NOMO-1 treated with DMSO at 0.1 percent for 48 hours (cell line): ENCODE measurements around the gene AQP4.

ENCODE experiments used
- DNase-seq: peaks from one replicate; lab custom pipeline; 2025; ENCODE audit not compliant: unreplicated experiment; lab: John Stamatoyannopoulos, UW

The AQP4 gene

GRCh38 chr18:26865557-26865956 lies at the start of gene AQP4:
TSS of gene AQP4 (minus strand) at chr18:26865707. CDS start at chr18:26865689, 18 bp downstream.
- DNase-seq, result no peak

DNA sequence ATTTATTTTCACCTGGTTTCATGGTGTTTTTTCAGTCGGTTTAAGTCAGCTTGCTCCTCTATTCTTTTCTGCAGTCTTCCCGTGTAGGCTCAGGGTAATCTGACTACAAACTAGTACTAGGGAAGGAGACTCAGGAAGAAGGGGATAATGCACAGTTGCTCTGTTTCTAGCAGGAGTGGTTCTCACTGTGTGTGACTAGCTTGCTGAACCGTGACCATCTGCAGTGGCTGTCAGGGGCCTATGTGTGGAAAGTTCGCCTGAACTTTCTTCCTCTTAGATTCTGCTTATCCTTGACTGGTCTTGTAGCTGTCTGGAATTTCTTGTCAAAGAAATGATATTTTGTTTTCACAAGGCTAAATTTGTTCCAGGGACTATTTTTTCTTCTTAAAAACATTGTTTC lies 46.3 kb upstream of the AQP4 start:
- DNase-seq, result no peak

DNA sequence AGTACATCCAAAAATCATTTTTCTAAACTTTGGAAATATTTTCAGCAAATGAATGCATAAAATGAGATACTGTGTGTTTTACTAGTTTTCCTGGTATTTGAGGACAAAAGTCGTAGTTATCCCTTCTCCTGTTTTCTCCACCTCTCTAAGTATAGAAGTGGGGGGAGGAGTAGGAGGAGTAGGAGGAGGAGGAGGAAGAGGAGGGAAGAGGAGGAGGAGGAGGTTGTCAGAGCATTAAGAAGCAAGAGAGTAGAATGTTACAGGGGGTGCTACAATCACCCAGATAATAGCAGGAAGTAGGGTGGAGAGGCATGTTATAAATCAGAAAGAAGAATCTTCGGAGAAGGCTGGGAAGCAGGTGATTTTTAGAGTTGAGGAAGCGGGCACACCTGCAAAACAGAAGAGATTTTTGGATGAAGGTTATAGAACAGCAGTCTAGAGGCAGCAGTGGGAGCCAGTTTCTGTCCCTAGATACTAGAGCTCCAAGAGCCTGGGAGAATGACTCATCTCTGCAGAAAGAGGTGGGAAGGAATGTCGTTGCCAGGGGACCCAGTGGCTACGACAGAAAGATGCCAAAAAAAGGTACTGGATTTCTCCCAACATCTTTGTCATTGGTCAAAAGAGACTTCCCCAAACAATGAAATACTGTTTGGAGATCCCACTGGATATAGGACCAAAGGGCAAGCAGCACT lies 44.2 kb upstream of the AQP4 start:
- DNase-seq, result no peak

DNA sequence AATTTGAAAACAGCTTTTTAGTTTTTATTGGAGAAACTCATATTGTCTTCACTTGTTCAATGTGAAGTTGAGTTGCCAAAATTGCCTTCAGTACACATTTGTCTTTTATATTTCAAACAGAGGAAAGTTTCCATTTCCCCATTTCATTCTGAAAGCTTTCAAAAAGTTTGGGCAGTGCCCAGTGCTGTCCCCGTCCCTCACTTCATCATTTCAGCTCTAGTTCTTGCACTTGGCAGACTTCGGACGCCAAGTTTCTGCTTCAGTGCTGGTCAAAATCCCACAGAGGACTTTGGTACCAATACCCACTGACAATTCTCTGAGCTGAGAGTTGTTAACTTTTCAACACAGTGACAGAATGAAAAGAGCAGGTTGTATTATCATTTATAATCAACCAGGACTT lies 43.4 kb upstream of the AQP4 start:
- DNase-seq, result no peak

DNA sequence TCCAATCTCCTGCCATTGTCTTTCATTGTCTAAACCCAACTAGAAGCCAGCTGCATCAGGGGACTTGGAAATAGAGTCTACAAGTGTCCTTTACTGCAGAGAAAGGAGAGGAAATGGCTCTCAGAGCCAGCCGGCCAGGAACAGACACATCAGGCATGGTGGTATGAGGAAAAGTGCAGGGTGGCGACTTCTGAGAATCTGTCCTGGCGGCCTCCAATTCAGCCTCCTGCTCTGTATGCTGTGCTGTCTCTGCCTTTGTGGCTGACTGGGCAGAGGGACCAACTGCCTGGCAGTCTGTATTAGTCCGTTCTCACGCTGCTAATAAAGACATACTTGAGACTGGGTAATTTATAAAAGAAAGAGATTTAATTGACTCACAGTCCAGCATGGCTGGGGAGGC lies 36.8 kb upstream of the AQP4 start:
- DNase-seq, result no peak

GRCh38 chr18:26901020-26901419 lies 35.5 kb upstream of the AQP4 start:
- DNase-seq, result no peak

DNA sequence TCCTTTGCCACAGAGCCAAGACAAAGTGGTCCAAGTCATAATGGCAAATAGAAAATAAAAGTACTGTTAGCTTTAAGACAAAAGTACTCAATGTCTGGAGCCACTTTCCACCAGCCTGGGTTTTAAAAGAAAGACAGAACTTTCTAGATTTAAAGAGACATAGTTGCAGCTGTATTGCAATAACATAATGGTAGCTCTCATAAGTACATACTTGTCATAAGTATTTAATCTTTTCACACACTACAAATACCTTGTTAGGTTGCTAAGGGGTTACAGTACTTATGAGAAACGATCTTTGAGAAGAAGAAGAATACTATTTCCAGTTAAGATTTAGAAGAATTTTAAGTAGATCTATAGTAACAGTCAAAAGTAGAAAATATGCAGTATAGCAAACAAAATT lies 28.9 kb upstream of the AQP4 start:
- no peak for DNase-seq

GRCh38 chr18:26893996-26894395 lies 28.5 kb upstream of the AQP4 start:
- no peak for DNase-seq

DNA sequence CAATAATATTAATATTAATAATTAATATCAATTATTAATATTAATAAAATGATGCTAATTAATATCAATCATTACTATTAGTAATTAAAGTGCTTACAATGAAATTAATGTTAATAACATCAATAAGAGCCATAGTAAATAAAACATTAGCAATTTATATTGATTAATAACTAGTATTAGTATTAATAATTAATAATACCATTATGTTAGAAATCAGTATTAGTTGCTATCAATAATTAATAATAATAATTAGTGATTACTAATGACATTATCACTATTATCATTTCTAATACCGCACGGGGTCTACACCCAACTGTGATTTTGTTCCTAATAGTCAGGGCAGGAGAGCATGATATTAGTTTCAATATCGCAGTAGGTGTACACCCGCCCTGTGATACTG lies 22.8 kb upstream of the AQP4 start:
- DNase-seq, result no peak

GRCh38 chr18:26875040-26875654 lies 9.6 kb upstream of the AQP4 start:
- DNase-seq, result peak; percentile 75

GRCh38 chr18:26874283-26874682 lies 8.8 kb upstream of the AQP4 start:
- DNase-seq, result peak; percentile 13

DNA sequence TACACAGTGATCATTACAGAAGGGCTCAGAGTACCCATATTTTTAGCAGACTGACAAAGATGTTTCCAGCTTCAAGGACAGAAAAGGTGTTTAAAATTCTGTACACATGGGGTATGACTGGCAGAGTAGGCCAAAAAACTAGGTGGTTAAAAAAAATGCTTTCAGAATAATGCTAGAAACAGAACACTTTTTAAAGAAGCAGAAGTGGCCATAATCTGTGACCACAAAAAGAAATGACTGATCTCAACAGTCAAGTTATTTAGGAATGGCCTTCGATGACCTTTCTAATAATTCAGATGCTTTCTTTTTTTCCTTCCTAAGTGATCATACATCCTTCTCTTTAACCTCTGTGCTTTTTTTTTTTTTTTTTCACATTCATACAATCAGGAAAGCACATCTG lies 4.1 kb upstream of the AQP4 start:
- peak; percentile 59 for DNase-seq

DNA sequence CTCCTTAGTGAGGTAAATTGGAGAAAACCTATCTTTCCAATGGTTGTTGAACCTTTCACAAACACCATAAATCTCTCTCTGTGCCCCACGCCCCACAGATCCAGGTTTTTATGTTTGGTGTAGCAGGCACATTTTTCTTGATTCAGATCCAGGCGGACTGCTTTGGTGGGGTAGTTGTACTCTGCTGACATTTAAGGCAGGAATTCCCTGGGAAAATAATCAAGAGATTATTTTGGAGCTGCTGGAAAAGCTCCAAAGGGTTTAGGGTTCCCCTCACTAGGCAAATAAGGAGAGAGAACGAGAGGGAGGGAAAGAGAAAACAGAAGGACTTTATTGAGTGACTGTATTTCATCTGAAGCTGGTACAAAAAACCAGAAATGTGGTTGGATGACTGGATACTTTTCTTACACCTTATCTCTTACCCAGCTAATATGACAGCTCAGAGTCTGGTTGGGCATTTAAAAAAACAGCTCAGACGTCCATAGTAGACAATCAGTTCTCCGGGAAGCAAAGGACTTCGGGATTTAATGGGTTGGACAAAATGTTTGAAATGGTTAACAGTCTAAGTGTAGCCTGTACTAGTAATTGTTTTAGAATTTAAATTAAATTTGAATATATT lies 3.6 kb upstream of the AQP4 start:
- DNase-seq, result no peak

- no peak for DNase-seq
Observed at GRCh38 chr18:26867471-26867870, 2.0 kb upstream of the AQP4 start.

DNA sequence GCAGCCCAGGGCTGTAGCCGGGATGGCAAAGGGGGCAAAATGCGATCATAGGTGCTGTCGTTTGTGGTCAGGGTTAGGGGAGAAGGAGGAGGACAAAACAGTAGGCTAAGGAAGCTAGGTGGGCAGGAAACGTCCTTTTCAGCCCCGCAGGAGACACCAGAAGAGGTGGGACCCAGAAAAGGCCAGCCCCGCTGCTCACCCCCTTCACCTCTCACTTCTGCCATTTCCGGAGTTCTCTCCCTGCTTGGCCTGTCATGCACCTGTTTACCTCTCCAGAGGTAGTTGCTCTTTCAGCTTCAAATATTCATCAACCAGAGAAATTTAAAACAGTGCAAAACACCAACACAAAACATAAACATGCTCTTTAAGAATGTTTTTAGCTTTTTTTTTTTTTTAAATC lies 849 bp downstream of the AQP4 start:
- no peak for DNase-seq

- peak; percentile 6 for DNase-seq
Observed at GRCh38 chr18:26863921-26864497, 1.5 kb downstream of the AQP4 start.

DNA sequence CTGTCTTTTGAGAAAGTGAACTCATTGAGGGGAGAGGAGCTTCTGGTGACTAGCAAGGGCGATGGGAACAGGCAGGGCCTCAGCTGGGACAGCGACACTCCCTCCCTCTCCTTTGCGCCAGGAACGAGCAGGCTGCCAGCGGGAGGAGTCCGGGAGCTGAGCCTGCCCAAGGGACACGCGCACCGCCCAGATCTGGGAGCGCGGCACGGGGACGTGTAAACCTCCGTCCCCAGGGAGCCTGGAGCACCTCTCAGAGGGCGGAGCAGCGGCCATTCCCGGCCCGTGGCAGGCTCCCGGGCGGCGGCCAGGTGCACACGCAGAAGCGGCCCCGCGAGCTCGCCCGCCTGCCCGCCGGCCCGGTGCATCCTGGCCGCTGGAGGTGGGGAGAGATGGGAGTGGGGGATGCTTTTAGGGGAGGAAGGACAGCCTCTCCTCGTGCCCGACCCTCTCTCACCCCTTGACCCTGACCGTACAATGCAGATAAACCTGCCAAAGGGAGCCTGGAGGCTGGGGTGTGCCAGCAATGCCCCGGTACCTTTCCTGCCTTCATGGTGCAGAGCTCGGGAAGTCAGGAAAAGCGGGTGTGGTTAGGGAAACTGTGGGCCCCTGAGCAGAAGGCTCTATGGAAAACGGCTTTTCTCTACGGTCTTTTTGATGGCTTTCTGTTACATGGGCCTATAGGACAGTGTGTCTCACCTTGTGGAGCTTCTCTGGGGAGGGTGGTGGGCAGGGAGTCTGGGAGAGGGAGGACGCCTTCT lies 2.2 kb downstream of the AQP4 start:
- no peak for DNase-seq

- DNase-seq, result no peak
Observed at GRCh38 chr18:26862084-26862483, 3.4 kb downstream of the AQP4 start.

- no peak for DNase-seq
Observed at GRCh38 chr18:26854292-26854881, 11.1 kb downstream of the AQP4 start.

- DNase-seq, result no peak
Observed at GRCh38 chr18:26853401-26853800, 12.1 kb downstream of the AQP4 start.

DNA sequence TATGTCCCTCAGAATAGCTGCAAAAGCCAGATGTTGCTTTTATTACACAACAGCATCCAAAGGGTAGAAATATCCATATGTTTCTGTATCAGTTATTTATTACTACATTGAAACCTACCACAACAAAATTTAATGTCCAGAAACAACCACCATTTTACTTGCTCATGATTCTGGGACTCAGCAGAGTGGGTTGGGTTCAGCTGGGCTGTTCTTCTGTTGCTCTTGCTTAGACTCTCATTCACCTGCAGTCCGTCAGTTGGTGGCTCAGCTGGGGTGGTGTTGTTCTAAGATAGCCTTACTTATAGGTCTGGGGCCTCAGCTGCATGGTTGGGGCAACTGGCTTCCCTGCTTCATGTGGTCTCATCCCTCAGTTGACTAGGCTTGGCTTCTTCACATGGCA lies 21.7 kb downstream of the AQP4 start:
- no peak for DNase-seq
